ENCODE data around the gene NHSL2.

Gene NHSL2

GRCh38 chrX:72130762-72131250 is 220.2 kb downstream of the NHSL2 start:
- no peak for TF ChIP-seq CTCF (IDR thresholded peaks at IDR 0.05)

GRCh38 chrX:72131317-72132294 is 221.0 kb downstream of the NHSL2 start, which contains the start of gene RTL5:
TSS of gene RTL5 (minus strand) at chrX:72131915.
- no peak for TF ChIP-seq CTCF (IDR thresholded peaks at IDR 0.05)

GRCh38 chrX:72132456-72132855 is 221.8 kb downstream of the NHSL2 start:
- TF ChIP-seq CTCF (IDR thresholded peaks at IDR 0.05) = no peak

- TF ChIP-seq CTCF (IDR thresholded peaks at IDR 0.05) = no peak
Measured at GRCh38 chrX:72133851-72134546, 223.4 kb downstream of the NHSL2 start.

- no peak for TF ChIP-seq CTCF (IDR thresholded peaks at IDR 0.05)
Measured at GRCh38 chrX:72137846-72138495, 227.3 kb downstream of the NHSL2 start.

GRCh38 chrX:72139538-72139937 is 228.9 kb downstream of the NHSL2 start:
- TF ChIP-seq CTCF (IDR thresholded peaks at IDR 0.05) = no peak

- TF ChIP-seq CTCF (IDR thresholded peaks at IDR 0.05) = no peak
Measured at GRCh38 chrX:72141372-72142004, 230.8 kb downstream of the NHSL2 start.
